ENCODE measurements around the gene PAIP1. TPM values are rescaled to one million over a fixed set of nuclear protein-coding genes. Genes with fewer than 3 reads are reported as not detected.
"Not testable (repeated sequence)": the region's sequence is repeated elsewhere in the genome, so short reads cannot be mapped to it uniquely, and the experiment has no call there.

The PAIP1 gene
- total RNA-seq, 1 donor from 2014 or later = 141 TPM

DNA sequence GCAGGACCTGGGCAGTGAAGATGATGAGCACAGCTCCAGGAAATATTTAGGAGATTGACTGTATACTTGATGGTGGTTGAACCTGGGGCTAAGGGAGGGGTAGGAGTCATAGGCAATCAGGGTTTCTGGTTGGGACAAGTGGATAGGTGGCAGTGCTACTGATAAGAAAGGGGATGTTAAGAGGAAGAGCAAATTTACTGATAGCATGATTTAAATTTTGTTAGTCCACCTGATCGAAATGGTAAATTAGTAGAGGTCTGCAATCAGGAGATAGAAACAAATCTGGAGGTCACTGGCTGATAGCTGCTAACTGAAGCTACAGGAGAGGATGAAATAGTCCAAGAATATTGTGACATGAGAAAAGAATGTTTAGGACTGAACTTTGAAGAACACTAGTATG lies 36.3 kb downstream of the PAIP1 start:
- no peak for DNase-seq (ENCODE audit: low read depth)

DNA sequence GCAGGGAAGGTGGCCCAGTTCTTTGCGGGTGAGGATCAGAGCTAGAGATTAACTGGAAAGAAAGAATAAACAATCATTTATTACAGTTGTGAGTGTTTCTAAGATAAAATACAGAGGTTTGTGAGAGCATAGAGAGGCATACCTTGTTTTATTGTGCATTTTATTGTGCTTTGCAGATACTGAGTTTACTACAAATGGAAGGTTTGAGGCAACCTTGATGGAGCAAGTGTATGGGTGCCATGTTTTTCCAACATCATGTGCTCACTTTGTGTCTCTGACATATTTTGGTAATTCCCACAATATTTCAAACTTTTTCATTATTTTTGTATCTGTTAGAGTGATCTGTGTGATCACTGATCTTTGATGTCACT lies 41.2 kb downstream of the PAIP1 start:
- no peak for DNase-seq (ENCODE audit: low read depth)

DNA sequence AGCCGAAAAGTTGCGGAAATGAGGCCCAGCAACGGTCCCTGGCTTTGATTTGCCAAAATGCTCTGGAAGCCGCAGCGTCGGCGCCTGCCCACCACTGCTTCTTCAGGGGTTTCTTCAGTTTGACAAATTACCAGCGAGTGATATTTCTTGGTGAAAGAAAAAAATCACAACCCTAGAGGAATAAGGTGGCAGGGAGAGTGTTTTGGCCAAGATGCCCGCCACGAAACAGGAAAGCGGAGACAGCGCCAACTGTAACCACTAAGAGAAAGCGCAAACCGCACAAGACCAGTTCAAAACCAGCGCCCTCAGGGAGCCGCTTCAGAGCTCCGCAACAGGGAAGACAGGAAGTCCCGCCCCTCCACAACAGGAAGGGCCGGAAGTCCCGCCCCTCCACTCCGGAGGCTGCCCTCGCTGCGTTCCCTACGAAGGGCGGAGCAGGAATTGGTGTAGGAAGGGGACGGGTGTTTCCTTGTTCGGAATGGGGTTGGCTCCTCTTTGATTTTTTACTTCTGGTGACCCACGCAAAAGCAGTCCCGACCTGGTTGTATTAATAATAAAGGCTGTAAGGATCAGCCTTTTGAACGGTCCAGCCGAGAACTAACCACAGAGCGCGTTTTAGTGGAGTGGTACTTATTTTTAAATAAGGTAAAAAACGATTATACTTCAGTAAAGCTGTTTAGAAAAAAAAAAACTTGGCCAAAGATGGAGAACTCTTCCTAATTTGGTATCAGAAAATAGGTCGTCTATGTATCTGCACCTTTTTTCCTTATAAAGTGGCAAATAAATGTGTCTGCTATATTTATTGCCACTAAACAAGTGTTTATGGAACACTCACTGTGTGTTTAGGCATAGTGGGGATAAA lies 41.8 kb downstream of the PAIP1 start, which contains the start of gene C5orf34:
C5orf34 (minus strand) TSS at position 333 of the 862 bp plus-strand sequence. CDS start 5,809 bp downstream, outside the sequence.
- peak; percentile 97 for DNase-seq (ENCODE audit: low read depth)

- DNase-seq (ENCODE audit: low read depth) = peak; percentile 77
Measured at GRCh38 chr5:43514471-43514815, 42.4 kb downstream of the PAIP1 start.

DNA sequence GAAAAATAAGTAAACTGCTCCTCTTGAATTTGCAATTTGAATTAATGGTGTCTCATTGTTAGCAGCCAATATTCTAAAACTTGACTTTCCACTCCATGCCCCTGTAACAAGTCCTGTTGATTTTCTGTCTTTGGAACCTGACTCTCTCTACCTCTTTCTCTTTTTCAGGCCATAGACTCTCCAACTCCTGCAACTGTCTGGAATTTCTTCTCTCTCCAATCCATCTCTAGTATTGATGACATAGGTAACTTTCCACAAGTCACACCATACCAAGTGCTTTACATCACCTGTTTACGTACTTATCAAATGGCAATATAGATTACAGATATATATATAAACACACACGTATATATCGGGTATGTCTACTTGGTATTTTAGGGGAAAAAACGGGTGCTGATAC lies 42.9 kb downstream of the PAIP1 start:
- DNase-seq (ENCODE audit: low read depth) = no peak

DNA sequence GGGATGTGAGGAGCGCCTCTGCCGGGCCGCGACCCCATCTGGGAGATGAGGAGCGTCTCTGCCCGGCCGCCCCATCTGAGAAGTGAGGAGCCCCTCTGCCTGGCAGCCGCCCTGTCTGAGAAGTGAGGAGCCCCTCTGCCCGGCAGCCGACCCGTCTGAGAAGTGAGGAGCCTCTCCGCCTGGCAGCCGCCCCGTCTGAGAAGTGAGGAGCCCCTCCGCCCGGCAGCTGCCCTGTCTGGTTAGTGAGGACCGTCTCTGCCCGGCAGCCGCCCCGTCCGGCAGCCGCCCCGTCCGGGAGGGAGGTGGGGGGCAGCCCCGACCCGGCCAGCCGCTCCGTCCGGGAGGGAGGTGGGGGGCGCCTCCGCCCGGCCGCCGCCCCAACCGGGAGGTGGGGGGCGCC lies 45.8 kb downstream of the PAIP1 start:
- not testable (repeated sequence) for DNase-seq (ENCODE audit: low read depth)

DNA sequence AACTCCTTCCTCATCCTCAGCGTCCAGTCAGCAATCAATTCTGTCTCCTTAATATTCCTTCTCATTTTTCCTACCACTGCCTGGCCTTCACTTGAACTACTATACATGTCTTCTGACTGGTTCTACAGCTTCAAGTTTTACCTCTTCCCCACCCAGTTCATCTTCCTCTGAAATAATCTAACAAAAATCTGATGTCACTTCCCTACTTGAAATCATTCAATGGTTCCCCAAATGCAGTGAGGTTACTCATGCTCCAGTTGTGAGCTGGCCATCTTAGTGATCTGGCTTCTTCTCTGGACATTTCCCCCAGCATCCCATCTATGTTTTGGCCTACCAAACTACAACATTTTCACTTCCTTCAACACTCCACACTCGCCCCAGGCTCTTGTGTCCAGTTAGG lies 58.3 kb downstream of the PAIP1 start:
- no peak for DNase-seq (ENCODE audit: low read depth)

DNA sequence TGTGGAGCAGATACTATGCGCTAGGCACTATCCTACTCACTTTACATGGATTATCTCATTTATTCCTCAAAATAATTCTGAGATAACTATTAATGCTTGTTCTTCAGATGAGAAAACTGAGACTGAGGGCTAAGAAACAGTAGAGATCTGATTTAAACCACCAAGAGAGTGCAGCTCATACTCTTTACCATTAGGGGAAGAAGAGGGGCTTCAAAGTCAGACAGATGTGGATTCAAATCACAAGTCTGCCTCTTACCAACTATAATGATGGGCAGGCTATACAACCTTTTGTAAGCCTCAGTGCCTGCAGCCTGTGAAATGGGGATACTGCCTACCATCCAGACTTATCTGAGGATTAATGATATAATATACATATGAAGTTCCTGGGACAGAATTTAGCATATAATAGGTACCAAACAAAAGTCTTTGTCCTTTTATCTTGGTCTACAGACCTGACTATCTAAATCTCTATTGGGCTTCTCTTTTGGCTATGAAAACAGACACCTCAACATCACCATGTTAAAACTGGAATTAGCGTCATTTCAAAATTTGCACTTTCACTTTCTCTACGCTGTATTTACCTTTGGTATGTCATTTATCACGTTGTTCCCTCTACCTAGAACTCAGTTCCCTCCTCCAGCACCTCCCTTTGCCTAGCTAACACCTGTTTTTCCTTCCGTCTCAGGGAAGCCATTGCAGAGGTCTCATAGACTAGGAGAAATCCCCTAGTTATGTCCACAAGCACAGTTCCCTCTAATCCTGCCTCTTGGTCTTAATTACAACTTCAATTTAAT lies 59.4 kb downstream of the PAIP1 start:
- no peak for DNase-seq (ENCODE audit: low read depth)

DNA sequence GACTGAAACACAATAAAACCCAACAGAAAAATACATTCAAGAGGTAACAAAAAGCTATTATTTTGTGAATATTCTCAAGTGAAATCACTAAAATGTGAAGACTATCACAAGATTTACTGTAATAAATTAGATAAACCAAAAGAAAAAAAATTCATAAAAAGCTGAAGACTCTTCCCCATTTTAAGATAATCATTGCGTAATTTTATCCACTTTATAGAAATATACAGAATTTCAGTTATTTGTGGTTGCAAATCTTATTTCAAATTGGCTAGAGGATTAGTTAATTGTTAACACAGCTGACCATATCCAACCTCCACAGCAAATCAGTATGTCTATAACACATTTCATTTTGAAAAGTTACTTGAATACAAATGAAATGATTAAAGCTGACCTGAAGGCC lies 65.6 kb downstream of the PAIP1 start:
- DNase-seq (ENCODE audit: low read depth) = no peak

GRCh38 chr5:43486353-43486752 lies 70.5 kb downstream of the PAIP1 start:
- DNase-seq (ENCODE audit: low read depth) = no peak

- DNase-seq (ENCODE audit: low read depth) = no peak
Measured at GRCh38 chr5:43485406-43485805, 71.5 kb downstream of the PAIP1 start.

GRCh38 chr5:43484106-43484849 lies 72.6 kb downstream of the PAIP1 start:
- peak; percentile 89 for DNase-seq (ENCODE audit: low read depth)

DNA sequence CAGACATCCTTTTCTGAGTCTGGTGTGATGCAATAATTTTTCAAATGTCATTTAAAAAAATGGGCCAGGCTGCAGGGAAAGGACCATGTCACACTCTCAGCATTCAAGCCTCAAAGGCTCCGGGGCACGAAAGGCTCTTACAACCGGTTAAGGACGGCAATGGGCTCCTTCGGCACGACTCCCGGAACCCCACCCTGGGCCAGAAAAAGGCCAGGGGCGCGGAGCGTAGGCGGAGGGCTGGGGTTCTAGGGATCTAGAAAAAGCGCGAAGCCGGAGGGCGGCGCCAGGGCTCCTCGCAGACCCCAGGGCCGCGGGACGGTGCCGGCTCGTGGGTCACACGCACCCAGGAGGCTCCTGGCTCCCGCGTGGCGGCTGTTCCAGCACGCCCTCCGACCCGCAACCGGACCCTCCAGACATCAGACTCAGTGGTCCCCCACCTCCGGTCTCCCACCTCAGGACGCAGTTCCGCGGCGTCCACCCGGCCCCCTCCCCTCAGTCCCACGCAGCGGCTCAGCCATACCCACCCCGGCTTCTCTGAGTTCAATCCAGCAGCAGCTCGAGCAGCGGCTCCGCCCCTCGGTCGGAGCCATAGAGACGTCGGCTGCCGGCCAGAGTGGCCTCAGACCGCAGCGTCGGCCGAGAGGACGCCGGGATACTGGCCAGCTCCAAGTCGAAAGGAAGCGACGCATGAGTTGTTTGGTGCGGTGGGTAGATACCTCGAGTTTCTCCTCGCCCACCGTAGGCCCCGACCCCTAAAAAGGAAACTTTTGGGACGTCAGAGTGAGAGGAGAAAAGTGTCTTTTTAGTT lies 73.4 kb downstream of the PAIP1 start, which contains the start of gene TMEM267:
TMEM267 (minus strand) TSS at position 568 of the 808 bp plus-strand sequence. CDS start 29,896 bp downstream, outside the sequence.
- DNase-seq (ENCODE audit: low read depth) = peak; percentile 96

- peak; percentile 43 for DNase-seq (ENCODE audit: low read depth)
Measured at GRCh38 chr5:43482490-43483297, 74.2 kb downstream of the PAIP1 start.

Other genes with a start within 250 kb of the PAIP1 start
- 51.9 and 101 TPM in 2 replicates for gene HMGCS1, start 243.7 kb downstream of the PAIP1 start, total RNA-seq
- 0.05 and 0.43 TPM in 2 replicates for gene CCL28, start 144.7 kb downstream of the PAIP1 start, total RNA-seq
- 23.8 and 35.8 TPM in 2 replicates for gene TMEM267, start 73.2 kb downstream of the PAIP1 start, total RNA-seq
- gene C5orf34, start 41.9 kb downstream of the PAIP1 start, total RNA-seq = 2.0 and 3.6 TPM in 2 replicates
- 170 and 190 TPM in 2 replicates for gene NNT, start 46.1 kb upstream of the PAIP1 start, total RNA-seq

Measured in myocyte (in vitro differentiated cells).